HepG2 (cell line): ENCODE data around the gene NMRAL1. TPM values are rescaled to one million over a fixed set of nuclear protein-coding genes. Genes with fewer than 3 reads are reported as not detected.

Experiments
- BCL6 ChIP-seq: IDR thresholded peaks from 2 replicates; pipeline ENCODE4 v1.6.1; 2016; ENCODE audit warnings: missing genetic modification reagents, missing compliant biosample characterization
- HDAC6 ChIP-seq: fragments of 200-600 bp; sonication (generic); IDR thresholded peaks from 2 replicates; pipeline ENCODE4 v1.7.0; 2017; ENCODE audit warnings: mild to moderate bottlenecking, antibody characterized with exemption, low read length, low read depth
- MXD3 ChIP-seq: IDR thresholded peaks from 2 replicates; pipeline ENCODE4 v1.6.1; 2016; ENCODE audit warnings: mild to moderate bottlenecking, missing biosample characterization, missing genetic modification reagents
- NPAS2 ChIP-seq: sonication (generic); formaldehyde crosslinking; IDR thresholded peaks from 2 replicates; pipeline ENCODE4 v1.8.0; 2022; ENCODE audit warnings: mild to moderate bottlenecking, missing genetic modification reagents, borderline replicate concordance
- NR3C1 ChIP-seq: sonication (generic); formaldehyde crosslinking; IDR thresholded peaks from 2 replicates; pipeline ENCODE4 v1.4.0; 2020; ENCODE audit warnings: missing genetic modification reagents
- RCOR2 ChIP-seq: IDR thresholded peaks from 2 replicates; pipeline ENCODE4 v1.6.1; 2016; ENCODE audit warnings: missing biosample characterization, missing genetic modification reagents
- TCF12 ChIP-seq, 2 experiments: fragments of 450-650 bp in 1 of 2; sonication (generic) in 1 of 2; formaldehyde crosslinking in 1 of 2; IDR thresholded peaks; 2 replicates each; pipeline versions ENCODE4 v1.6.1 to v1.8.0; 2017 to 2022; ENCODE audit warnings: antibody characterized with exemption in 1 of 2, mild to moderate bottlenecking in 1 of 2, missing genetic modification reagents in 1 of 2, moderate library complexity in 1 of 2
- ZNF256 ChIP-seq: sonication (generic); formaldehyde crosslinking; conservative IDR thresholded peaks from 2 replicates; pipeline ENCODE4 v1.4.0; 2020; ENCODE audit warnings: missing genetic modification reagents
- ZNF501 ChIP-seq: sonication (generic); formaldehyde crosslinking; IDR thresholded peaks from 2 replicates; pipeline ENCODE4 v1.5.1; 2020; ENCODE audit warnings: mild to moderate bottlenecking, moderate library complexity, missing genetic modification reagents
- ZNF567 ChIP-seq: sonication (generic); formaldehyde crosslinking; IDR thresholded peaks from 2 replicates; pipeline ENCODE4 v1.8.1; 2023; ENCODE audit warnings: mild to moderate bottlenecking, missing genetic modification reagents, borderline replicate concordance
- ZNF746 ChIP-seq: sonication (generic); formaldehyde crosslinking; IDR thresholded peaks from 2 replicates; pipeline ENCODE4 v1.8.0; 2022; ENCODE audit warnings: mild to moderate bottlenecking, missing genetic modification reagents
- ZNF777 ChIP-seq: sonication (generic); formaldehyde crosslinking; IDR thresholded peaks from 2 replicates; pipeline ENCODE4 v1.4.0; 2020; ENCODE audit warnings: missing genetic modification reagents
- ZSCAN31 ChIP-seq: sonication (generic); formaldehyde crosslinking; IDR thresholded peaks from 2 replicates; pipeline ENCODE4 v1.5.0; 2020; ENCODE audit warnings: low read depth, mild to moderate bottlenecking, missing genetic modification reagents
- ZSCAN9 ChIP-seq: IDR thresholded peaks from 2 replicates; pipeline ENCODE4 v1.6.1; 2016; ENCODE audit warnings: borderline replicate concordance
- polyA plus RNA-seq, 8 experiments: library from polyadenylated mRNA; depleted of rRNA in 3 of 8; stranded (reverse) in 7 of 8; unstranded in 1 of 8; fragments of >200 nt; fragmentation: Illumina TruSeq in 4 of 8; extraction: Trizol in 4 of 8; gene quantifications; 2 replicates each; pipeline versions ENCODE4 v1.2.1 to v1.2.3, GENCODE V29; 2011 to 2016; ENCODE audit warnings: low read depth in 4 of 8, missing spikeins in 1 of 8, mixed read lengths in 1 of 8; ENCODE audit not compliant: insufficient read depth in 1 of 8
- total RNA-seq, 5 experiments: library from RNA; depleted of rRNA; stranded (reverse); fragments of >200 nt; fragmentation: Illumina TruSeq; extraction: Trizol; gene quantifications; 2 replicates each; pipeline ENCODE4 v1.2.3, GENCODE V29; 2016; ENCODE audit warnings: low read depth in 1 of 5
- TF ChIP-seq, protein P1 (sequence below): sonication (generic); formaldehyde crosslinking; IDR thresholded peaks from one replicate; pipeline ENCODE4 v1.5.1; 2020; ENCODE audit warnings: mild to moderate bottlenecking, missing genetic modification reagents; ENCODE audit errors: not compliant biosample characterization
- TF ChIP-seq, protein P2 (sequence below): sonication (generic); formaldehyde crosslinking; IDR thresholded peaks from 2 replicates; pipeline ENCODE4 v1.4.0; 2020; ENCODE audit warnings: mild to moderate bottlenecking, missing genetic modification reagents
- TF ChIP-seq, protein P3 (sequence below): IDR thresholded peaks from 2 replicates; pipeline ENCODE4 v1.6.1; 2016
- TF ChIP-seq, protein P4 (sequence below): IDR thresholded peaks from 2 replicates; pipeline ENCODE4 v1.6.1; 2016

NMRAL1 gene
- total and polyA plus RNA-seq, 2 of the 13 experiments (the other 11 are each of a cell fraction or from before 2014, with no cell fraction given): 30.8 to 33.1 TPM

DNA sequence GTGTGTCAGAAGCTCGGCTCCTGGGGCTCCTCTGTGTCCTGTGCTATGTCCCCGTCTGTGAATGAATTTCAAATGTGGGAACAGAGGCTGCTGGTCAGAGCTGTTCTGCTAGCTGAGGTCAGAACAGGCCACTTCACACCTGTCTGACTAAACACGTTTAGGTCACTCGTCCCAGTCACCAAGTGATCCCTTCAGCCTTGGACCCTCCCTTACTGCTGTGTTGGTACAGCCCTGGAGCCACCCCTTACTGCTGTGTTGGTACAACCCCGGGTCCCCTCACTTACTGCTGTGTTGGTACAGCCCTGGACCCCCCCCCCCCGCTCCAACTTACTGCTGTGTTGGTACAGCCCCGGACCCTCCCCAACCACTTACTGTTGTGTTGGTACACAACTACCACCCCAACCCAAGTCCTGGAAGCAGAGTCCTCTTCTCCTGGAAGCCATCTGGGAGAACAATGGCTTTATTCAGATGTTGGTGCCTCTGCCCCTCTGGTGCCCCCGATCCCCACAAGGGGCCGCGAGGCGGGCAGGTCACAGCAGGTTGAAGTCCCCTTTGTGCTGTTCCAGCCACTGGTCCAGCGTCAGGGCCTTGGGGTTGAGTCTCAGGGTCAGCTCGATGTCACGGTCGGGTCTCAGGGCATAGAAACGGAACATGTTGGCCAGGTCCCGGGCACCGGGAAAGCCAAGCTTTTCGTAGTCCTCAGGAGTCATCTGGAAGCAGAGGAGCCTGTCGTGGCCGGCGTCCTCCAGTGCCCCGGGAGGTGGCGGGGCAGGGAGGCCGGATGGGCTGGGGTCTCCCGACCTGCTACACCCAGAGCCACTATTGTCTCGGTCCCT lies 13.0 kb downstream of the NMRAL1 start (continued):
- peak; percentile 89 for TF ChIP-seq BCL6 (CRISPR knock-in tag)
- TF ChIP-seq ZSCAN31: peak; percentile 75
- peak; percentile 58; the same call in 1 of the 2 replicates for TF ChIP-seq ZNF746 (CRISPR knock-in tag)
- TF ChIP-seq, protein P1, sequence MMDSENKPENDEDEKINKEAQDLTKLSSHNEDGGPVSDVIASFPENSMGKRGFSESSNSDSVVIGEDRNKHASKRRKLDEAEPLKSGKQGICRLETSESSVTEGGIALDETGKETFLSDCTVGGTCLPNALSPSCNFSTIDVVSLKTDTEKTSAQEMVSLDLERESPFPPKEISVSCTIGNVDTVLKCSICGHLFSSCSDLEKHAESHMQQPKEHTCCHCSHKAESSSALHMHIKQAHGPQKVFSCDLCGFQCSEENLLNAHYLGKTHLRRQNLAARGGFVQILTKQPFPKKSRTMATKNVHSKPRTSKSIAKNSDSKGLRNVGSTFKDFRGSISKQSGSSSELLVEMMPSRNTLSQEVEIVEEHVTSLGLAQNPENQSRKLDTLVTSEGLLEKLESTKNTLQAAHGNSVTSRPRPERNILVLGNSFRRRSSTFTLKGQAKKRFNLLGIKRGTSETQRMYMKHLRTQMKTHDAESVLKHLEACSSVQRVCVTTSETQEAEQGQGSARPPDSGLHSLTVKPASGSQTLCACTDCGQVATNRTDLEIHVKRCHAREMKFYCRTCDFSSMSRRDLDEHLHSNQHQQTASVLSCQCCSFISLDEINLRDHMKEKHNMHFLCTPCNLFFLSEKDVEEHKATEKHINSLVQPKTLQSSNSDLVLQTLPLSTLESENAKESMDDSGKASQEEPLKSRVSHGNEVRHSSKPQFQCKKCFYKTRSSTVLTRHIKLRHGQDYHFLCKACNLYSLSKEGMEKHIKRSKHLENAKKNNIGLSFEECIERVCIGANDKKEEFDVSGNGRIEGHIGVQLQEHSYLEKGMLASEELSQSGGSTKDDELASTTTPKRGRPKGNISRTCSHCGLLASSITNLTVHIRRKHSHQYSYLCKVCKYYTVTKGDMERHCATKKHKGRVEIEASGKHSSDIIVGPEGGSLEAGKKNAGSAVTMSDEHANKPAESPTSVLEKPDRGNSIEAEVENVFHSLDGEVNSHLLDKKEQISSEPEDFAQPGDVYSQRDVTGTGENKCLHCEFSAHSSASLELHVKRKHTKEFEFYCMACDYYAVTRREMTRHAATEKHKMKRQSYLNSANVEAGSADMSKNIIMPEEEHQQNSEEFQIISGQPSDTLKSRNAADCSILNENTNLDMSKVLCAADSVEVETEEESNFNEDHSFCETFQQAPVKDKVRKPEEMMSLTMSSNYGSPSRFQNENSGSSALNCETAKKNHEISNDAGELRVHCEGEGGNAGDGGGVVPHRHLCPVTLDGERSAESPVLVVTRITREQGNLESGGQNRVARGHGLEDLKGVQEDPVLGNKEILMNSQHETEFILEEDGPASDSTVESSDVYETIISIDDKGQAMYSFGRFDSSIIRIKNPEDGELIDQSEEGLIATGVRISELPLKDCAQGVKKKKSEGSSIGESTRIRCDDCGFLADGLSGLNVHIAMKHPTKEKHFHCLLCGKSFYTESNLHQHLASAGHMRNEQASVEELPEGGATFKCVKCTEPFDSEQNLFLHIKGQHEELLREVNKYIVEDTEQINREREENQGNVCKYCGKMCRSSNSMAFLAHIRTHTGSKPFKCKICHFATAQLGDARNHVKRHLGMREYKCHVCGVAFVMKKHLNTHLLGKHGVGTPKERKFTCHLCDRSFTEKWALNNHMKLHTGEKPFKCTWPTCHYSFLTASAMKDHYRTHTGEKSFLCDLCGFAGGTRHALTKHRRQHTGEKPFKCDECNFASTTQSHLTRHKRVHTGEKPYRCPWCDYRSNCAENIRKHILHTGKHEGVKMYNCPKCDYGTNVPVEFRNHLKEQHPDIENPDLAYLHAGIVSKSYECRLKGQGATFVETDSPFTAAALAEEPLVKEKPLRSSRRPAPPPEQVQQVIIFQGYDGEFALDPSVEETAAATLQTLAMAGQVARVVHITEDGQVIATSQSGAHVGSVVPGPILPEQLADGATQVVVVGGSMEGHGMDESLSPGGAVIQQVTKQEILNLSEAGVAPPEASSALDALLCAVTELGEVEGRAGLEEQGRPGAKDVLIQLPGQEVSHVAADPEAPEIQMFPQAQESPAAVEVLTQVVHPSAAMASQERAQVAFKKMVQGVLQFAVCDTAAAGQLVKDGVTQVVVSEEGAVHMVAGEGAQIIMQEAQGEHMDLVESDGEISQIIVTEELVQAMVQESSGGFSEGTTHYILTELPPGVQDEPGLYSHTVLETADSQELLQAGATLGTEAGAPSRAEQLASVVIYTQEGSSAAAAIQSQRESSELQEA (CRISPR knock-in tag): peak; percentile 47
- TF ChIP-seq NPAS2: no peak
- no peak for TF ChIP-seq ZNF501
- peak; percentile 70 for TF ChIP-seq ZSCAN9 (CRISPR knock-in tag)
- TF ChIP-seq NR3C1 (CRISPR knock-in tag): no peak
- peak; percentile 45; the same call in 1 of the 2 replicates for TF ChIP-seq ZNF777 (CRISPR knock-in tag)
- TF ChIP-seq HDAC6: no peak
- TF ChIP-seq ZNF567 (CRISPR knock-in tag): peak; percentile 73; the same call in 1 of the 2 replicates
- TF ChIP-seq ZNF256 (CRISPR knock-in tag): no peak
- TF ChIP-seq, protein P2, sequence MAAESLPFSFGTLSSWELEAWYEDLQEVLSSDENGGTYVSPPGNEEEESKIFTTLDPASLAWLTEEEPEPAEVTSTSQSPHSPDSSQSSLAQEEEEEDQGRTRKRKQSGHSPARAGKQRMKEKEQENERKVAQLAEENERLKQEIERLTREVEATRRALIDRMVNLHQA (CRISPR knock-in tag): no peak
- TF ChIP-seq, protein P3, sequence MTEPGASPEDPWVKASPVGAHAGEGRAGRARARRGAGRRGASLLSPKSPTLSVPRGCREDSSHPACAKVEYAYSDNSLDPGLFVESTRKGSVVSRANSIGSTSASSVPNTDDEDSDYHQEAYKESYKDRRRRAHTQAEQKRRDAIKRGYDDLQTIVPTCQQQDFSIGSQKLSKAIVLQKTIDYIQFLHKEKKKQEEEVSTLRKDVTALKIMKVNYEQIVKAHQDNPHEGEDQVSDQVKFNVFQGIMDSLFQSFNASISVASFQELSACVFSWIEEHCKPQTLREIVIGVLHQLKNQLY (CRISPR knock-in tag): no peak
- TF ChIP-seq, protein P4, sequence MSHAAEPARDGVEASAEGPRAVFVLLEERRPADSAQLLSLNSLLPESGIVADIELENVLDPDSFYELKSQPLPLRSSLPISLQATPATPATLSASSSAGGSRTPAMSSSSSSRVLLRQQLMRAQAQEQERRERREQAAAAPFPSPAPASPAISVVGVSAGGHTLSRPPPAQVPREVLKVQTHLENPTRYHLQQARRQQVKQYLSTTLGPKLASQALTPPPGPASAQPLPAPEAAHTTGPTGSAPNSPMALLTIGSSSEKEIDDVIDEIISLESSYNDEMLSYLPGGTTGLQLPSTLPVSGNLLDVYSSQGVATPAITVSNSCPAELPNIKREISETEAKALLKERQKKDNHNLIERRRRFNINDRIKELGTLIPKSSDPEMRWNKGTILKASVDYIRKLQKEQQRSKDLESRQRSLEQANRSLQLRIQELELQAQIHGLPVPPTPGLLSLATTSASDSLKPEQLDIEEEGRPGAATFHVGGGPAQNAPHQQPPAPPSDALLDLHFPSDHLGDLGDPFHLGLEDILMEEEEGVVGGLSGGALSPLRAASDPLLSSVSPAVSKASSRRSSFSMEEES (CRISPR knock-in tag): peak; percentile 16
- TF ChIP-seq RCOR2 (CRISPR knock-in tag): peak; percentile 56; the same call in 1 of the 2 replicates
- TF ChIP-seq TCF12 (IDR thresholded peaks at IDR 0.05): no peak
- TF ChIP-seq TCF12 (CRISPR knock-in tag; IDR thresholded peaks at IDR 0.05): no peak; the same call in 1 of the 2 replicates
- no peak for TF ChIP-seq MXD3 (CRISPR knock-in tag)
